ENCODE data around the gene WDPCP.
"Not testable (repeated sequence)": the region's sequence is repeated elsewhere in the genome, so short reads cannot be mapped to it uniquely, and the experiment has no call there.

WDPCP gene, protein sequence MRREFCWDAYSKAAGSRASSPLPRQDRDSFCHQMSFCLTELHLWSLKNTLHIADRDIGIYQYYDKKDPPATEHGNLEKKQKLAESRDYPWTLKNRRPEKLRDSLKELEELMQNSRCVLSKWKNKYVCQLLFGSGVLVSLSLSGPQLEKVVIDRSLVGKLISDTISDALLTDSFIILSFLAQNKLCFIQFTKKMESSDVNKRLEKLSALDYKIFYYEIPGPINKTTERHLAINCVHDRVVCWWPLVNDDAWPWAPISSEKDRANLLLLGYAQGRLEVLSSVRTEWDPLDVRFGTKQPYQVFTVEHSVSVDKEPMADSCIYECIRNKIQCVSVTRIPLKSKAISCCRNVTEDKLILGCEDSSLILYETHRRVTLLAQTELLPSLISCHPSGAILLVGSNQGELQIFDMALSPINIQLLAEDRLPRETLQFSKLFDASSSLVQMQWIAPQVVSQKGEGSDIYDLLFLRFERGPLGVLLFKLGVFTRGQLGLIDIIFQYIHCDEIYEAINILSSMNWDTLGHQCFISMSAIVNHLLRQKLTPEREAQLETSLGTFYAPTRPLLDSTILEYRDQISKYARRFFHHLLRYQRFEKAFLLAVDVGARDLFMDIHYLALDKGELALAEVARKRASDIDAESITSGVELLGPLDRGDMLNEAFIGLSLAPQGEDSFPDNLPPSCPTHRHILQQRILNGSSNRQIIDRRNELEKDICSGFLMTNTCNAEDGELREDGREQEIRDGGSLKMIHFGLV

DNA sequence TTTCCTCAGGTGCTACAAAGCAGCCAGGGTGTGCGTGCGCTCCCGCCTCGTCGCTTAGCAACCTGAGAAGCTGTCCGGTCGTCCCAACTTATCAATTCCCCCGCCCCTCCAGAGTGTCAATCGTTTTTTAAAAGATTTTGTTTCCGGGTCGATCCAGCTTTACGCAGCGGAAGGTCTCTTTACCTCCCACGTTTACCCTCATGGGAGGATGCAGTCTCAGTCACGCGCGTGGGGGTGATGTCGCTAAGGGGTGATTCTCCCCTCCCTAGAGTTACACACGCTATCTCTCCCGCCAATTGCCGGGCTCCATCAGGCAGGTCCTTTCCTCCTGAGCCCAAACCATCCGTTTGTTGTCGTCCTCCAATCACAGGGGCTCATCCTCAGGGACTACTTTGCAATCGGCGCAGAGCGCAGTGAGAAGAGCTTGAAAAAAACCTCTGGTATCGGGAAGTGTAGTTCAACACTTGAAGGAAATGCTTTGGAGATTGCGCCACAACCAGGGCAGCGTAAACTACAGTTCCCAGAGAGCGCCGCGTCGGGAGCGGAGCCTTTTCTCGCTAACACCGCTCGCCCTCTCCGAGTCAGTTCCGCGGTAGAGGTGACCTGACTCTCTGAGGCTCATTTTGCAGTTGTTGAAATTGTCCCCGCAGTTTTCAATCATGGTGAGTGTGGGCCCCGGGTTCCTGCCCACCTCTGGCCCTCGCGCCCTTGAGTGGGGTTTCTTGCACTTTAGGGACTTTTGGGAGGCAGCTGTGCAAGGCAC lies at the start of gene WDPCP, which contains the start of gene MDH1:
Gene WDPCP (minus strand): TSS at position 93 of the 763 bp plus-strand sequence. CDS start 206 bp downstream, outside the sequence.
Gene MDH1 (plus strand): TSS at position 579 of the 763 bp plus-strand sequence. CDS start 81 bp downstream, at position 660.
- peak; percentile 100 for DNase-seq

DNA sequence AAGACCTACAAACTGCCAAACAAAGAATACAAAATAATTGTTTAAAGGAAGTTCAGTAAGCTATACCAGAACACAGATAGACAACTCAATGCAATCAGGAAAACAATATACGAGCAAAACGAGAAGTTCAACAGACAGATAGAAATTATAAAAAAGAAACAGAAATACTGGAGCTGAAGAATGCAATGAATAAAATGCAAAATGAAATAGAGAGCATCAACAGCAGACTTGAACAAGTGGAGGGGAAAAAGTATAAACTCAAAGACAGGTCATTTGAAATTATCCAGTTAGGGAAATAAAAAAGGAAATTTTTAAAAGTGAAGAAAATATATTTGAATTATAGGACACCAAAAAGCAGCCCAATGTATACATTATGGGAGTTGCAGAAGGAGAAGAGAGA lies 44.1 kb upstream of the WDPCP start:
- no peak for DNase-seq

DNA sequence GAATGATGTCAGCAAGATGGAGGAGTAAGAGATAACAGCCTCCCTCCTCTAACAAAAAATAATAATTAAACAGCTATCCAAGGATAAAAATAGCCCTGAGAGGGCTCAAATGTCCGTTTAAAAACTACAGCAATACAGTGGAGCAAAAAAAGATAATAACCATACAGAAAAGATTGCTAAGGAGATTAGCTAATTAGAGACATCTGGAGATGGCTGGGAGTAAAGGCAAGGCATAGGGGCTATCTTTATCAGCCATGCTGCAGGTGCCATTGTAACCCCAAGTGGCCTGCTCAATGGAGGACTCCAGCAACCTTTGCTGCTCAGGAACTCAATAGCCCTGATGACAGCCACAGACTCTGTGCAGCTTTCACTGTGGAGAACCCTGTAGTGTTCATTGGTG lies 43.2 kb upstream of the WDPCP start:
- no peak for DNase-seq

DNA sequence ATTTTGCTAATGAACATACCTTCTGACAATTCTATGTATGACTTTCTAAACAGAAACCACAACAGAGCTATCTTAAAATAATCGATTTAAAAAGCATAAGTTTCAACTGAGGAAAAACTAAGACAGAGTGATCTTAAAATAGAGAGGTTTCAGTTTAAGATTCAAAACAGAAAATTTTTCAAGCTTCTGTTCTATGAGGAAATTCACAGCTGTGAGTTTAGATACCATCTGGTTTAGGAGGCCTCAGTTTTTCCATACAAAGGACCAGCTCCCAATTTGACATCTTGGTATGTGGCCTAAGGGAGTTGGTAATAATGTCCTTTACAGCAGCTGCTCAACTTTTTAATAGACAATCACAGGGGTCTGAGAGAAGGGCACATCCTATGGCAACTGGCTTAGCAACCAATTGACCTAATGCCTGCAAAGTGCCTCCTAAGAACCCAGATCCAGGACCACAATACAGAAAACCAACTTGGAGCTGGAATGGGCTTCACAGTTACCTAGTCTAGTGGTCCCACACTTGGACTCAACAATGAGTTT lies 40.2 kb upstream of the WDPCP start:
- DNase-seq, result no peak

DNA sequence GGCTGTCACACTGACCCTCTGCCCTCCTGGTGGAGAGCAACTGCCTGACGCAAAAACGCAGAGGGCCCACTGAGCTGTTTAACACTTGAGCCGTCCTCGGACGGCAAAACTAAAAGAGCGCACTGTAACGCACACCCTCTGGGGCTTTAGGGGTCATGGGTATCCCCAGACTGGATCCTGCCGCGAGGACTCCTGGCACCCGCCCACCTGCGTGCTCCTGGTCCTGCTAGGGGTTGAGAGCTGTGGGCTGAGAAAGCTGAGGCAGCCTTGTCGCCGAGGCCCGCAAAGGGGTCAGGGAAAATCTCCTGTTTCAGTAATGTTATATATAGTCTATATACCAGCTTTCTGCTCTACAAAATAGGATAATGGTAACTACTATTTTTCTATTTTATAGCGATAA lies 39.6 kb upstream of the WDPCP start:
- DNase-seq, result no peak

DNA sequence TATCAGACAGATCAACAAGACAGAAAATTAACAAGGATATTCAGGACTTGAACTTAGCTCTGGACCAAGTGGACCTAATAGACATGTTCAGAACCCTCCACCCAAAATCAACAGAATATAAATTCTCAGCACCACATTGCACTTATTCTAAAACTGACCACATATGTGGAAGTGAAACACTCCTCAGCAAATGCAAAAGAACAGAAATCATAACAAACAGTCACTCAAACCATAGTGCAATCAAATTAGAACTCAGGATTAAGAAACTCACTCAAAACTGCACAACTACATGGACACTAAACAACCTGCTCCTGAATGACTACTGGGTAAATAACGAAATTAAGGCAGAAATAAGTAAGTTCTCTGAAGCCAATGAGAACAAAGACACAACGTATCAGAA lies 35.5 kb upstream of the WDPCP start:
- DNase-seq, result not testable (repeated sequence)

DNA sequence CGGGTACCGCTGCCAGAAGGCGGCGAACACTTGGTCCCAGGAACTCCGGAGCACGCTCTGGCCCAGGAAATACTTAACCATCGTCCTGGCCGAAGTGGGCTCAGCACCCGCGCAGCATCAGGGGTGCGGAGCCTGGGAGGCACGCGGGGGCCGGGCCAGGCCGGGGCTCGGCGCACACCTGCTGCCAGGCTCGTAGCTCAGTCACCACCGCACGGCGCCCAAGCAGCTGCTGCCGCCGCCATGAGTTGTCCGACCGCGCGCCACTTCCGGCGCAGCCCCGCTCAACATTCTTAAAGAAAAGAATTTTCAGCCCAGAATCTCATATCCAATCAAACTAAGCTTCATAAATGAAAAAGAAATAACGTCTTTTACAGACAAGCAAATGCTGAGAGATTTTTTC lies 34.5 kb upstream of the WDPCP start:
- no peak for DNase-seq

DNA sequence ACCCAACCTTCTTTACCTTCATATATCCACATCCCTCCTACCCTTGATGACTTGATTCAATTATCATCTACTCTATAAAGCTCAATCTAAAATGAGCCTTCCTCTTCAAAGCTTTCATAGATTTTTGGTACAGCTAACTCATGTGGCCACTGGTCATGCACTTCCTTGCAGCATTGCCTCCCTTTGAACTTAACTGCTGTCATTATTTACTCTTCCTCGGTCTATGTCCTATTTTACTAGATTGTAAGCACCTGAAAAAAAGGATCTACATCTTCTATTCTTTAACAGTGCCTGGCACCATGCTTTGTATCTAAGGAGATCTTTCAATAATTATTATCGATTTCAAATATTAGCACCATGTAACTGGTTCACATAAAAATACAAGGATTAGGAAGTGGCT lies 31.1 kb upstream of the WDPCP start:
- no peak for DNase-seq

DNA sequence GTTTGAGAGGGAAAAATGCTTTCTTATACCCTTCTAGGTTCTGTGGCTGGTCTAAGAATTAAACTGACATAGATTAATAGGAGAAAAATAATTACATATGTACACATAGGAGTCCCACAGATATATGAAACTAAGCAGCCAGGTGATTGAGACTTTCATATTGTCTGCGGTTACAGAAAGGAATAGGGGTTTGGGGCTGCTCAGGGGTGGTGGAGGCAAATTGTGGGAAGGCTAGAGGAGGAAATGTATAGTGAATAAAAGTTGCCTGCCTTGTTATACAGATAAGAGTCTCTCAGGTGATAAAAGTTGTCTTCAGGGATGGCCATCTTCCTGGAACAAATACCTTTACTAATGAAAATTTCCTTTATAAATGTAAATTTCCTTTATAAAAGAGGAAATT lies 29.1 kb upstream of the WDPCP start:
- no peak for DNase-seq

DNA sequence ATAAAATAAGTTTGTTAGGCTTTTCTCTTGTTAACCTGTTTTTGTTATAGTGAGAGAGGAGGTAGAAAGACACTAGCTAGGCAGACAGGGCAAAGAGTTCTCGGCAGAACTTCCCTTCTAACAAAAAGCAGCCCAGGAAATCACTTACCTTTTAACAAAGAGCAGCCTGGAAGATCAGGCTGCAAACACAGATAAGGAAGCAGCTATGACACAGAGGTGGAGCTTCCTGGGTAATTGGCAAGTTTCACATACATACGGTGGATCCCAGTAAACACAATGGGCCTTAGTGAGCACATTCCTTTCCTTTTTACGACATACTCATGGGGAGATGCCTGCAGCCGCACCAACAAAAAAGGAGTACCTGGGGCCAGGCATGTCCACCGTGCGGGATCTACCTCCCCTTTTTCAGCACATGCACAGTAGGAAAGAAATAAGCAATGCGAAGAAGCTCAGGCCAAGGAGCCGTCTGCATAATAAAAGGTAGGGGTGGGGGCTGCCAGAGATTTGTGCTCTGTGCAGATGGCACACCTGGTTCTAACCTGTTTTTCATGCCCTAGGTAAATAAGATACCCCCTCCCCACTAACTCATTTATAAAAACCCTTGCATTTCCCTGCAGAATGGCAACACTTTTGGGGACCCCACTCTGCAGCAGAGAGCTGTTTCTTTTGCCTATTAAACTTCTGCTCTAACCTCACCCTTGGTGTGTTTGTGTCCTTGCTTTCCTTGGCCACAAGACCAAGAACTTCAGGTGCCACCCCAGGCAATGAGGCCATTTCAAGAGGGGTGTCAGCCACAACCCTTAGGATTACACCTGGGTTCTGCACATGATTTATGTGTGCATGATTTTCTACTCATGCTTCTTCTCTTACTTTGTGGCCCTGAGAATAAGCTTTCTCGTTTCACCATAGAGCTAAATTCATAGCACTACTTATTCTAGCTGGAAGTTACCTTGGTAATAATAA lies 27.0 kb upstream of the WDPCP start:
- DNase-seq, result no peak

DNA sequence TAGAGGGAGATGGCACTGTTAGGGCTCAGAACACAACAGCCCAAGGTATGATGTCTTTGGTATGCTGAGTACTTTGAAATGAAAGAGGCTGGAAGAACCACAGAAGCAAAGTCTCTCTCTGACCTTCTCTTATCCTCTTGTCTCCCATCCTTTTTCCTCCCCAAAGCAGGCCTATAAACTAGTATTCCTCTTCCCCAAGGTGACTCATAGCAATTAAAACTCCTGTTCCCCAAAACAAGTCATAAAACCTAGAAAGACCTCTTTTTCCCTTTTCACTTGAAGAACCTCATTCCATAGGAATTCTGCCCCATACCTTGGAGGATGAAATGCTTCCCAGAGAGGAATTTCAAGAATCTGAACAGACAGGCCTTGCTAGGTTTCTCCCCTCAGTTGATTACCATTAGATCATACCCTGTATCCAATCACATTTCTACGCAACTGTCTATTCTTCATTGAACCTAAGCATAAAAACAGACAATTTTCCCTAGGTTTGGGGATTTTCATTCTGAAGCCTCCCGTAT lies 26.2 kb upstream of the WDPCP start:
- no peak for DNase-seq

DNA sequence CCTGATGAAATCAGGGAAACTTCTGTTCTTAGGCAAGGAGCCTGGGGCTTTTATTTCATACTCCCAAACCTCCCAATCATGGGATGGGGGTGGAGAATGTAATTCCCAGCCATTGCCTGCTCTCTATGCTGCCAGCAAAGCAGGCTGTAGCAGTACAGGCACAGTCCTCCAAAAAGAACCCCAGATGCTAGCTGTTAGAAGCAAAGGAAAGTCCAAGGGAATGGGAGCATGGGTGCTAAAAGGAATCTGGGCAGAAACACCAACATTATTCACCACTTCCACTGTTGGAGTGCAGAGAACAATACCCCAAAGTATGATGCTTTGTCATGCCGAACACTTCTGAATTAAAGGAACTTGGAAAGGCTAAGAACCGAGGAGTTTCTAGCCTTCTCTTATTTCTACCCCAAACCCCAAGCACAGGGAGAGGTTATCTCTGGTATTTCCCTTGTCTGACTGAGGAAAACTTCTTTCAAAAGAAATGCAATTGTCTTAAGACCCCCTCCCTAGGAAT lies 25.2 kb upstream of the WDPCP start:
- no peak for DNase-seq

DNA sequence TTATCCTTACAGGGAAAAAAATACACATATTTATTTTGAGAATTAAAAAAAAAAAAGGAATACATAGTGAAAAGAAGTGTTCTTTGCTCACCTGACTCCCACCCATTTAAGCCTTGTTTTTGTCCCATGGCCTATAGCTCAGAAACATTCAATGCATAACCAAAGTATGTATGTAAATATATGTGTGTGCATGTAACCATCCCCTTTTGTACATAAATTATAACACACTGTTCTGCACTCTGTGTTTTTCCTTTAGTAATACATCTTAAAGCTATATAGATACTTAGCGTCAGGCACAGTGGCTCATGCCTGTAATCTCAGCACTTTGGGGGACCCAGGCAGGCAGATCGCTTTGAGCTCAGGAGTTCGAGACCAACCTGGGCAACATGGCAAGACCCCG lies 22.2 kb upstream of the WDPCP start:
- no peak for DNase-seq

DNA sequence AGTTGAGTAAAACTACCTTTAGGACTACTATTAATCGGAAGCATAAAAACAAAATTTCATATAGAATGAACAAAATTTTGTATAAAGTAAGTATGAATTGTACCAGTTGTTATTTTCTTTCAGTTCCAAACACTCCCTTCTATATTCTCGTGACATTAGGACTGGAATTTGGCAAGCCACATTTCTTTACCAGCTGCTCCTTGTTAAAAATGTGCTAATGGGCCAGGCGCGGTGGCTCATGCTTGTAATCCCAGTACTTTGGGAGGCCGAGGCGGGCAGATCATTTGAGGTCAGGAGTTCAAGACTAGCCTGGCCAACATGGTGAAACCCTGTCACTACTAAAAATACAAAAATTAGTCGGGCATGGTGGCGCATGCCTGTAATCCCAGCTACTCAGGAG lies 20.6 kb upstream of the WDPCP start:
- not testable (repeated sequence) for DNase-seq

DNA sequence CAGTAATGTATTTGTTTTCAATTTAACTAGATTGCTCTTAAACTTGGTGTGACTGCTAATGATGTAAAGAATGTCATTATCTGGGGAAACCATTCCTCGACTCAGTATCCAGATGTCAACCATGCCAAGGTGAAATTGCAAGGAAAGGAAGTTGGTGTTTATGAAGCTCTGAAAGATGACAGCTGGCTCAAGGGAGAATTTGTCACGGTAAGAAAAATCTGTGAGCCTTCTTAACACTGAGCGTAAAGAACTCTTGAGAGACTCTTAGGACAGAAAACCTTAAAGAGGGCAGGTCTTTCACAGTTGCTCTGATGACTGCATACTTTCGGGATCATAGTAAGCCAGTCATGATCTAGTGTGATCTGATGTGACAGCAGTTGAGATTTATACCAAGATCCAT lies 16.4 kb upstream of the WDPCP start:
- no peak for DNase-seq

DNA sequence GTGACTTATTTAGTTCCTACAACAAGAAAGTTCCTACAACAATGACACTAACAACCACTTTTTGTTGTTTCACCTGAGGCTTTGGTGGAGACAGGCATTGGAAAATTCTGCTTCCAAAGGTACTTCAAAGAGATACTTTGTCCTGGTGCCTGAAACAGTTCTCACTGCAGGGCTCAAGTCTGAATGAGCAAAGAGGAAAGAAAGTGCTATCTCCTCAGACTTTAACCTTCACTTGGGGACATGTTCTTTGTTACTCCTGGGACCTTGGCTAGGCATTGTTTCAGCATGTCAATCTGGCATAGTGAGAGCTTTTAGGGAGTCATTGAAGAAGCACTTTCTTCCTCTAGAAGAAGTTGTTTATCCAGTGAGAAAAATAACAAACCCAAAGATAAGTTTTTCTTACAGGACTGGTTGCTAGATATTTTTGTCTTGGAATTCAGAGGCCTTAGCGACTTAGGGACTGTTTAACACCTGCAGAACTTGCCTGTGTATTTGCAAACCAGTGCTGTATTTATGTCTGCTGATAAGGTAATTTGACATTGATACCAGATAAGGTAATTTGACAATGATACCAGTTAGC lies 12.7 kb upstream of the WDPCP start:
- DNase-seq, result no peak

DNA sequence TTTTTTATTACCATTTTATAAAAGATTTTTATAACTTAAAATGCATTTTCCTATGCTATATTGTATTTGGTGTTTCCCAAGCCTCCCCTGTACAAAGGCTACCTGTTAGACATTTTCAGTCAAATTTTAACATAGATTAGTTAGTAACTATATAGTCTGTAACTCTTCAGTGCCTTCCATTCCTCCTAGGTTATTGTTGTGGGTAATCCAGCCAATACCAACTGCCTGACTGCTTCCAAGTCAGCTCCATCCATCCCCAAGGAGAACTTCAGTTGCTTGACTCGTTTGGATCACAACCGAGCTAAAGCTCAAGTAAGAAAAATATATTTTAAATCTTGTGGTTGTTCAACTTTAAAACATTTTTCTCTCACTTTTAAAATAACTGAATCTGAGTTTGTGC lies 10.7 kb upstream of the WDPCP start:
- DNase-seq, result no peak

DNA sequence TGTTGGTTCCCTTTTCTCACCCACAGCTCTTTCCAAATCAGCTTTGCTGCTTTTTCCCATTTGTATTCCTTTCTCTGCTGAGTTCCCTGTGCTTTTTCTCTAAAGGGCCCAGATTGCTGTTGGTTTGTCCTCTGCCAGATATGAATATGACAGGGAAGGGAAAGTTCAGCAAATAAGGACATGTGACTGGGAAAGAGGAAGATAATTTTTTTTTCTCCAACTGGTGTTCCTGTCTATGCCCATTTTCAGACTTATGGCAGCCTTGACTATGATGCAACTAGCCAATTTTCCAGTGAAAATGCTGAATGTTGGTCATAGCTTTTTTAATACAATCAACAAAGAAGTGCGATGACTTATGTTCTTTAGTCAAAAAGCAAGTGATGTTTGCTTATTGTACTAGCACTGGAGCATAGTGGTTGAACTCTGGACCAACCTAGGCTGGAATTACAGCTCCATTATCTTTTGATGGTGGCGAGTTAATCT lies 8.2 kb upstream of the WDPCP start:
- no peak for DNase-seq

DNA sequence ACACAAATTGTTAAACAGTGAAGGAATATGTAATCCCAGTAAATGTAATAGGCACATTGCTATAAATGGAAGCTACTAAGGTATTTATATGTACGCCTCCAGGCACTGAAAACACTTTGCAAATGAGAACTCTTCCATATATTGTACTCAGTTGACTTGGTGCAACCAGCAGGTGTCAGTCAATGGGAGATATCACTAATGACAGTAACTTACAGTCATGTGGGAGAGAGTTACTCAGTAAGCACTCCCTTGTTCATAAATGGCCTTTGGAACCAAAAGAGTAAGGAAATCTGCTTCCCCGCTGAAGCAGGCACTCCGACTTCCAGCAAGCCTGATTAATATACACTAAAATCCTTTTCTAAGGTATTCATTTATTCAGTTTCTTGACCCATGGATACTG lies 6.4 kb upstream of the WDPCP start:
- DNase-seq, result peak; percentile 11

DNA sequence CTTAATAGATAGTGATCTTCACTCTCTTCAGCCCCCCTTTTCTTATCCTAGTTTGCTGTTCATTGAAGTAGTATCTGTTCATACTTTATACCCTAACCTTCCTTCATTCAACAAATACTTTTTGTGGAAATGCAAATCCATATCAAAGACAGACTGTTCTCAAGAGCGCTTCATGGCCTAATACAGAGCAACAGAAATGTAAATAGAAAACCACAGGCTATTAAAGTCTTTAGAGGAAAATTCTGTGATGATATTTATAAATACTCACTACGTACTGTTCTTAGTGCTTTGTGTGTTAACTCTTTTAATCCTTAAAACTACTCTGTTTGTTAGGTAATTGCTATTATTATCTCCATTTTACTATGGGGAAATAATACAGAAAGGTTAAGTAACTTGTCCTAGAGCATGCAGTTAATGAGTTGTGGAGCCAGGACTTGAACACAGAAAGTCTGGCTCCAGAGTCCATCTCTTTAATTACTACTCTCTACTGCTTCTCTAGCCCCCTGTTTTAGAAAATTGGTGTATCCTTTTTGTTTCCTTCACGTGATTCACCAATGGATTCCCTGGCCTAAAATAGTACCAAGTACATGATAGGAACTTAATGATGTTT lies 3.4 kb upstream of the WDPCP start:
- no peak for DNase-seq

Data from DMS53 (cell line).